ENCODE results near the gene L3MBTL1. TPM values are rescaled to one million over a fixed set of nuclear protein-coding genes. Genes with fewer than 3 reads are reported as not detected.
A peak's percentile ranks its signal among the peaks of the same experiment; 100 is the strongest.

L3MBTL1 gene
- polyA plus RNA-seq, 1 donor: 18.8 TPM

GRCh38 chr20:43525021-43525420 lies 17.5 kb downstream of the L3MBTL1 start:
- Histone ChIP-seq H3K27me3 (ENCODE audit: control insufficient read depth, insufficient read depth, low read length) (no peaks in the 10 kb centered on the region), H3K4me3 (ENCODE audit: low read length) (no peak overlapping the region), H3K9me3 (ENCODE audit: control insufficient read depth, low read depth, low read length) (no peaks in the 10 kb centered on the region), H3K4me1 (ENCODE audit: control insufficient read depth, insufficient read depth, low read length) (peaks cover 1% of the 10 kb centered on the region), H3K27ac (ENCODE audit: low read length) (no peak overlapping the region), H3K36me3 (ENCODE audit: control insufficient read depth, insufficient read depth, low read length) (no peaks in the 10 kb centered on the region)
- no peak for DNase-seq
- WGBS (ENCODE audit: insufficient coverage, low lambda C conversion rate): no CpG with 5 or more reads among the region's 5 CpGs

- H3K36me3 ChIP-seq (ENCODE audit: control insufficient read depth, insufficient read depth, low read length): no peaks in the 10 kb centered on the region
- no peaks in the 10 kb centered on the region for H3K9me3 ChIP-seq (ENCODE audit: control insufficient read depth, low read depth, low read length)
- no peak overlapping the region for H3K4me3 ChIP-seq (ENCODE audit: low read length)
- H3K27ac ChIP-seq (ENCODE audit: low read length): no peak overlapping the region
- no peak for DNase-seq
- no peaks in the 10 kb centered on the region for H3K27me3 ChIP-seq (ENCODE audit: control insufficient read depth, insufficient read depth, low read length)
- peaks cover 21% of the 10 kb centered on the region for H3K4me1 ChIP-seq (ENCODE audit: control insufficient read depth, insufficient read depth, low read length)
- no CpG with 5 or more reads among the region's 8 CpGs for WGBS (ENCODE audit: insufficient coverage, low lambda C conversion rate)
Measured at GRCh38 chr20:43528258-43528875, 20.9 kb downstream of the L3MBTL1 start.

GRCh38 chr20:43529051-43529450 lies 21.6 kb downstream of the L3MBTL1 start:
- no CpG with 5 or more reads among the region's 5 CpGs for WGBS (ENCODE audit: insufficient coverage, low lambda C conversion rate)

GRCh38 chr20:43529457-43530153 lies 22.1 kb downstream of the L3MBTL1 start:
- no peak for DNase-seq
- no peaks in the 10 kb centered on the region for H3K9me3 ChIP-seq (ENCODE audit: control insufficient read depth, low read depth, low read length)

More at GRCh38 chr20:43529051-43529450, 21.6 kb downstream of the L3MBTL1 start:
- DNase-seq: no peak
- H3K27ac ChIP-seq (ENCODE audit: low read length): no peak overlapping the region
- H3K4me1 ChIP-seq (ENCODE audit: control insufficient read depth, insufficient read depth, low read length): peaks cover 21% of the 10 kb centered on the region
- no peaks in the 10 kb centered on the region for H3K36me3 ChIP-seq (ENCODE audit: control insufficient read depth, insufficient read depth, low read length)
- no peaks in the 10 kb centered on the region for H3K9me3 ChIP-seq (ENCODE audit: control insufficient read depth, low read depth, low read length)
- H3K27me3 ChIP-seq (ENCODE audit: control insufficient read depth, insufficient read depth, low read length): no peaks in the 10 kb centered on the region
- no peak overlapping the region for H3K4me3 ChIP-seq (ENCODE audit: low read length)

GRCh38 chr20:43530321-43531090 lies 23.0 kb downstream of the L3MBTL1 start:
- WGBS (ENCODE audit: insufficient coverage, low lambda C conversion rate): no CpG with 5 or more reads among the region's 14 CpGs
- Histone ChIP-seq H3K27me3 (ENCODE audit: control insufficient read depth, insufficient read depth, low read length) (no peaks in the 10 kb centered on the region), H3K4me1 (ENCODE audit: control insufficient read depth, insufficient read depth, low read length) (peaks cover 21% of the 10 kb centered on the region), H3K9me3 (ENCODE audit: control insufficient read depth, low read depth, low read length) (no peaks in the 10 kb centered on the region), H3K4me3 (ENCODE audit: low read length) (no peak overlapping the region), H3K36me3 (ENCODE audit: control insufficient read depth, insufficient read depth, low read length) (peaks cover 11% of the 10 kb centered on the region), H3K27ac (ENCODE audit: low read length) (peak overlapping the region; percentile 89)
- DNase-seq: peak; percentile 95 to 98

More at GRCh38 chr20:43529457-43530153, 22.1 kb downstream of the L3MBTL1 start:
- peaks cover 2% of the 10 kb centered on the region for H3K36me3 ChIP-seq (ENCODE audit: control insufficient read depth, insufficient read depth, low read length)
- no peaks in the 10 kb centered on the region for H3K27me3 ChIP-seq (ENCODE audit: control insufficient read depth, insufficient read depth, low read length)
- whole genome bisulfite sequencing (ENCODE audit: insufficient coverage, low lambda C conversion rate): no CpG with 5 or more reads among the region's 3 CpGs
- H3K4me1 ChIP-seq (ENCODE audit: control insufficient read depth, insufficient read depth, low read length): peaks cover 21% of the 10 kb centered on the region
- H3K4me3 ChIP-seq (ENCODE audit: low read length): no peak overlapping the region
- peak overlapping the region; percentile 89 for H3K27ac ChIP-seq (ENCODE audit: low read length)

- no peaks in the 10 kb centered on the region for H3K9me3 ChIP-seq (ENCODE audit: control insufficient read depth, low read depth, low read length)
- H3K36me3 ChIP-seq (ENCODE audit: control insufficient read depth, insufficient read depth, low read length): peaks cover 14% of the 10 kb centered on the region
- DNase-seq: no peak
- peak overlapping the region; percentile 87 for H3K27ac ChIP-seq (ENCODE audit: low read length)
- peaks cover 21% of the 10 kb centered on the region for H3K4me1 ChIP-seq (ENCODE audit: control insufficient read depth, insufficient read depth, low read length)
- no peaks in the 10 kb centered on the region for H3K27me3 ChIP-seq (ENCODE audit: control insufficient read depth, insufficient read depth, low read length)
- H3K4me3 ChIP-seq (ENCODE audit: low read length): no peak overlapping the region
Measured at GRCh38 chr20:43531091-43531443, 23.6 kb downstream of the L3MBTL1 start.

- Histone ChIP-seq H3K9me3 (ENCODE audit: control insufficient read depth, low read depth, low read length) (no peaks in the 10 kb centered on the region), H3K27ac (ENCODE audit: low read length) (no peak overlapping the region), H3K27me3 (ENCODE audit: control insufficient read depth, insufficient read depth, low read length) (no peaks in the 10 kb centered on the region), H3K4me1 (ENCODE audit: control insufficient read depth, insufficient read depth, low read length) (peaks cover 21% of the 10 kb centered on the region), H3K36me3 (ENCODE audit: control insufficient read depth, insufficient read depth, low read length) (peaks cover 22% of the 10 kb centered on the region), H3K4me3 (ENCODE audit: low read length) (no peak overlapping the region)
- no peak for DNase-seq
- WGBS (ENCODE audit: insufficient coverage, low lambda C conversion rate): no CpG with 5 or more reads among the region's 9 CpGs
Measured at GRCh38 chr20:43532416-43533055, 25.0 kb downstream of the L3MBTL1 start.

GRCh38 chr20:43533060-43533459 lies 25.6 kb downstream of the L3MBTL1 start:
- Histone ChIP-seq H3K4me3 (ENCODE audit: low read length) (no peak overlapping the region), H3K4me1 (ENCODE audit: control insufficient read depth, insufficient read depth, low read length) (peaks cover 21% of the 10 kb centered on the region), H3K27ac (ENCODE audit: low read length) (no peak overlapping the region), H3K9me3 (ENCODE audit: control insufficient read depth, low read depth, low read length) (no peaks in the 10 kb centered on the region), H3K27me3 (ENCODE audit: control insufficient read depth, insufficient read depth, low read length) (no peaks in the 10 kb centered on the region), H3K36me3 (ENCODE audit: control insufficient read depth, insufficient read depth, low read length) (peaks cover 22% of the 10 kb centered on the region)
- no peak for DNase-seq

GRCh38 chr20:43534016-43534415 lies 26.5 kb downstream of the L3MBTL1 start:
- DNase-seq: no peak
- no peak overlapping the region for H3K27ac ChIP-seq (ENCODE audit: low read length)
- peaks cover 26% of the 10 kb centered on the region for H3K36me3 ChIP-seq (ENCODE audit: control insufficient read depth, insufficient read depth, low read length)
- H3K9me3 ChIP-seq (ENCODE audit: control insufficient read depth, low read depth, low read length): no peaks in the 10 kb centered on the region
- no peaks in the 10 kb centered on the region for H3K27me3 ChIP-seq (ENCODE audit: control insufficient read depth, insufficient read depth, low read length)
- WGBS (ENCODE audit: insufficient coverage, low lambda C conversion rate): no CpG with 5 or more reads among the region's 7 CpGs
- H3K4me3 ChIP-seq (ENCODE audit: low read length): no peak overlapping the region
- peaks cover 21% of the 10 kb centered on the region for H3K4me1 ChIP-seq (ENCODE audit: control insufficient read depth, insufficient read depth, low read length)

GRCh38 chr20:43534791-43535350 lies 27.4 kb downstream of the L3MBTL1 start:
- Histone ChIP-seq H3K4me3 (ENCODE audit: low read length) (no peak overlapping the region), H3K4me1 (ENCODE audit: control insufficient read depth, insufficient read depth, low read length) (peaks cover 21% of the 10 kb centered on the region), H3K36me3 (ENCODE audit: control insufficient read depth, insufficient read depth, low read length) (peaks cover 29% of the 10 kb centered on the region), H3K27me3 (ENCODE audit: control insufficient read depth, insufficient read depth, low read length) (no peaks in the 10 kb centered on the region), H3K9me3 (ENCODE audit: control insufficient read depth, low read depth, low read length) (no peaks in the 10 kb centered on the region), H3K27ac (ENCODE audit: low read length) (no peak overlapping the region)
- WGBS (ENCODE audit: insufficient coverage, low lambda C conversion rate): no CpG with 5 or more reads among the region's 8 CpGs
- no peak for DNase-seq

All from large intestine (tissue), 3 donors.